ENCODE results near the gene ZFYVE9.

Gene ZFYVE9

GRCh38 chr1:52127181-52128180, 14.4 kb upstream of the ZFYVE9 start:
- CTCF ChIA-PET, result interaction anchor here (0.5 to 2.5 kb wide), 23 partner anchors 13 to 443 kb away, joined by 3 to 20 read pairs (median 4); partner anchors contain the start of genes ORC1 and PRPF38A
- no peaks in the 10 kb centered on the region for H3K4me1 ChIP-seq (ENCODE audit: control insufficient read depth, insufficient read depth, low read length)
- POLR2A ChIA-PET, result no interaction called here
- TF ChIP-seq ZSCAN5A (tag by site-specific recombination; IDR thresholded peaks at IDR 0.05), result no peak
- no peak for TF ChIP-seq ZNF785 (tag by site-specific recombination; IDR thresholded peaks at IDR 0.05)
- TF ChIP-seq ZNF184 (tag by site-specific recombination; IDR thresholded peaks at IDR 0.05), result no peak
- TF ChIP-seq TCF7L2 (IDR thresholded peaks at IDR 0.05; ENCODE audit: borderline replicate concordance, low read depth, low read length), result no peak
- no peak for TF ChIP-seq ZNF664 (tag by site-specific recombination; IDR thresholded peaks at IDR 0.05)
- no peak for TF ChIP-seq ZNF10 (tag by site-specific recombination; IDR thresholded peaks at IDR 0.05)
- TF ChIP-seq ZNF701 (tag by site-specific recombination; IDR thresholded peaks at IDR 0.05), result no peak
- TF ChIP-seq ZNF530 (tag by site-specific recombination; IDR thresholded peaks at IDR 0.05; ENCODE audit: low read depth), result no peak
- TF ChIP-seq ZNF133 (tag by site-specific recombination; IDR thresholded peaks at IDR 0.05), result peak; percentile 88; the same call in 1 of the 2 replicates
- TF ChIP-seq ZNF394 (tag by site-specific recombination; IDR thresholded peaks at IDR 0.05; ENCODE audit: borderline replicate concordance), result no peak
- TF ChIP-seq CTCF (tag by site-specific recombination; IDR thresholded peaks at IDR 0.05), result peak; percentile 58; the same call in 1 of the 2 replicates
- TF ChIP-seq ZNF2 (tag by site-specific recombination; IDR thresholded peaks at IDR 0.05), result peak; percentile 82
- peak; percentile 79 for TF ChIP-seq ZNF654 (tag by site-specific recombination; IDR thresholded peaks at IDR 0.05; ENCODE audit: low read depth)
- peak; percentile 40; the same call in 1 of the 2 replicates for TF ChIP-seq ZNF660 (tag by site-specific recombination; IDR thresholded peaks at IDR 0.05)
- no peak for TF ChIP-seq HOXC10 (CRISPR knock-in tag; IDR thresholded peaks at IDR 0.05)
- TF ChIP-seq PRDM2 (tag by site-specific recombination; IDR thresholded peaks at IDR 0.05; ENCODE audit: borderline replicate concordance), result no peak
- TF ChIP-seq AEBP2 (tag by site-specific recombination; IDR thresholded peaks at IDR 0.05; ENCODE audit: borderline replicate concordance), result no peak
- no peak for TF ChIP-seq ZNF24 (tag by site-specific recombination; IDR thresholded peaks at IDR 0.05)
- no peak for TF ChIP-seq ZNF621 (tag by site-specific recombination; IDR thresholded peaks at IDR 0.05)
- TF ChIP-seq ZNF239 (tag by site-specific recombination; IDR thresholded peaks at IDR 0.05), result no peak
- peak; percentile 70 for TF ChIP-seq ZNF18 (tag by site-specific recombination; IDR thresholded peaks at IDR 0.05)
- no peak for TF ChIP-seq SP3 (tag by site-specific recombination; IDR thresholded peaks at IDR 0.05)
- no peak for TF ChIP-seq ZNF624 (tag by site-specific recombination; IDR thresholded peaks at IDR 0.05)
- TF ChIP-seq GLI4 (tag by site-specific recombination; IDR thresholded peaks at IDR 0.05), result no peak
- no peak for TF ChIP-seq ZNF391 (tag by site-specific recombination; IDR thresholded peaks at IDR 0.05; ENCODE audit: borderline replicate concordance, low read depth)

More at GRCh38 chr1:52127181-52128180, 14.4 kb upstream of the ZFYVE9 start:
- H3K4me3 ChIP-seq (ENCODE audit: low read depth, low read length), result no peak overlapping the region
- no peaks in the 10 kb centered on the region for H3K9me3 ChIP-seq (ENCODE audit: control insufficient read depth, insufficient read depth, low read depth, low read length)
- H3K27ac ChIP-seq (ENCODE audit: extremely low read depth, low read depth, low read length), result no peak overlapping the region
- no peaks in the 10 kb centered on the region for H3K36me3 ChIP-seq (ENCODE audit: control insufficient read depth in 2 of 2, insufficient read depth in 1 of 2, low read length in 2 of 2)

All from HEK293 (cell line).